ENCODE results near the gene NSUN6. TPM values are rescaled to one million over a fixed set of nuclear protein-coding genes. Genes with fewer than 3 reads are reported as not detected.
A peak's percentile ranks its signal among the peaks of the same experiment; 100 is the strongest.

The NSUN6 gene, protein sequence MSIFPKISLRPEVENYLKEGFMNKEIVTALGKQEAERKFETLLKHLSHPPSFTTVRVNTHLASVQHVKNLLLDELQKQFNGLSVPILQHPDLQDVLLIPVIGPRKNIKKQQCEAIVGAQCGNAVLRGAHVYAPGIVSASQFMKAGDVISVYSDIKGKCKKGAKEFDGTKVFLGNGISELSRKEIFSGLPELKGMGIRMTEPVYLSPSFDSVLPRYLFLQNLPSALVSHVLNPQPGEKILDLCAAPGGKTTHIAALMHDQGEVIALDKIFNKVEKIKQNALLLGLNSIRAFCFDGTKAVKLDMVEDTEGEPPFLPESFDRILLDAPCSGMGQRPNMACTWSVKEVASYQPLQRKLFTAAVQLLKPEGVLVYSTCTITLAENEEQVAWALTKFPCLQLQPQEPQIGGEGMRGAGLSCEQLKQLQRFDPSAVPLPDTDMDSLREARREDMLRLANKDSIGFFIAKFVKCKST
- 10 to 100 TPM; 17.7 to 41.0 (median 23.1) TPM for polyA plus RNA-seq (ENCODE audit: insufficient read length in 4 of 4)

DNA sequence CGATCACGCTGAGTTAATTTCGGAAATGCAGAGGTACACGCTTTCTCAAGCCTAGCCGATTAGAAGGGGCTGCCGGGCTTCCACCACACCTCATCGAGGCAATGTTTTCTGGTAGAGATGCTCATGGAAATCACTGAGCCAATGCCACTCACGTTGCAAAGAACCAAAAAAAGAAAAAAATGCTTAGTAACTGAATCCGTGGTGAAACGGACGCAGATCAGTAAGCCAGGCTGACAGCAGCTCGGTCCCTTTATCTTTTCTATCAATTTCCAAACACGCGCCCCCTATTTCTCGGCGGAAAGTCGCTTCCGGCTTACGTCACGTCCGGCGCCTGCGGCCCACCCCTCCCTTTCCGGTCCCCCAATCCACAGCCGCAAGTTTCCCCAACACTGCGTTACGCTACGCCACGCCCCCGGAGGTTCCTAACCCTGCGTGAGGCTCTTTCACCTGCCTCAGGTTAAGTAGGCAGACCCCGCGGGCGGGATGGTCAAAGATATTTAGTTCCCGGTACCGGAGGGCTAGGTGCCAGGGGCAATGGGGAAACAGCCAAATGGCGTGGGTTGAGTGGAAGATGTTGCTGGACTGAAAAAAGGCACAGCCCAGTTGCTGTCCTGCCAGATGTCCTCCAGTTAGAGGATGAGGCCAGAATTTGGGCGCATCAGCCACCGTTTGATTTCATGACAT lies at the start of gene NSUN6:
NSUN6 (minus strand) TSS at position 264 of the 684 bp plus-strand sequence. CDS start 384 bp downstream, outside the sequence.
- peak; percentile 72 to 84 (median 81) for DNase-seq (ENCODE audit: low read depth in 4 of 4, low spot score in 3 of 4)

DNA sequence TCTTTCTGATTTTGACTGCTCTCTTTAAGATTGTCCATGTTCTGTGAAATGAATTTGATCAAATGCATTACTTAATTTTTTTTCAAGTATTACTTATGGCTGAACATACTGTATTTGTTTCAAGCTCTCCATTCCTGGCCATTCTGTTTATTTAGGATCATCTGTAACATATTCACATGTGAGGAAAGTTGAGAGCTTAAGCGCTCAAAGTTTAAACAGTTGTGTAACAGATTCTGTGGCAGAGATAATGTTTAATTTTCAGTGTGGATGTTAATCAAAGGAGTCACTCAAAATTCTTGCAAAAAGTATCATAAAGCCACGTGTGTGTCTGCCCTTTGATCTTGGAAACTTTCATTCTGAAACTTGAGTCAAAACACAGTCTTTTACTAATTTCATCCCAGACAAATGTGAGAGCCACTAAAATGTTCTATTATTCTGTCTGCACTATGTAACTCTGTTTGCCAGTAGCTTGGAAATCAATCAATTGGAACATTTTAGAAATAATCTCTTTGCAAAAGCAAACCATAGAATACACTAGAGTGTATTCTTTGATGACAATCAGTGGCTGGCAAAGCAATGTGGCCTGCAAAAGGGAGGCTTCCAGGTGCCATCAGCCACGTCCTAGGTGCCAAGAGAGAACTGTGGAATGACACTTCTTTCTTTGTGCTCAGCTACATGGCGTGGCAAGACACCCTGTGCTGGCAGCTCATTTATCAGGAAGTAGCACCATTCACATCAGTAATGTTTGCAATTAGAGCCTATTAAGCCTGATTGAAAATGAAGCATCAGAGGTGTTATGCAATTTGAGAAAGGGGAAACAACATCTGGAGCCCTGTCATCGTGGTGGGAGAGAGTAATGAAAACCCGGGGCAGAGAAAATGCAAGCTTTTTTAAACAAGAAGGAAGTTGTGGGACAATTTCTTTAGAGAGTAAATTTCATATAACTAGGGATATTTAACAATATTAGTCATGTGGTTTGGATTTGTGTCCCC lies 48.8 kb upstream of the NSUN6 start:
- DNase-seq (ENCODE audit: low read depth in 4 of 4, low spot score in 3 of 4) = no peak

DNA sequence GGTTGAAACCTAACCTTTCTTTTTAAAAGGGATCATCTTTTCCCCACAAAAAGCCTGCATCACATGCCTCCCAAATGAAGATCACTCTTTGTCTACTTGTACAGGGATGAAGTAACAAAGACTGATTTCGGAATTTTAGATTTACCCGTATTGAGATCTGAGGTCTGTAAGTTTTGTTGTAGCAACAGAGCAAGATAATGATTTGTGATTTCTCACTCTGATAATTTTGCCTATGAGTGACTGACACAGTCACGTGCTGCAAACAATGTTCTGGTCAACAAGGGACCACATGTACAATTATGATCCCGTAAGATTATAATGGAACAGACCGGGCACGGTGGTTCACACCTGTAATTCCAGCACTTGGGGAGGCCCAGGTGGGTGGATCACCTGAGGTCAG lies 39.2 kb upstream of the NSUN6 start:
- DNase-seq (ENCODE audit: low read depth in 4 of 4, low spot score in 3 of 4) = no peak

DNA sequence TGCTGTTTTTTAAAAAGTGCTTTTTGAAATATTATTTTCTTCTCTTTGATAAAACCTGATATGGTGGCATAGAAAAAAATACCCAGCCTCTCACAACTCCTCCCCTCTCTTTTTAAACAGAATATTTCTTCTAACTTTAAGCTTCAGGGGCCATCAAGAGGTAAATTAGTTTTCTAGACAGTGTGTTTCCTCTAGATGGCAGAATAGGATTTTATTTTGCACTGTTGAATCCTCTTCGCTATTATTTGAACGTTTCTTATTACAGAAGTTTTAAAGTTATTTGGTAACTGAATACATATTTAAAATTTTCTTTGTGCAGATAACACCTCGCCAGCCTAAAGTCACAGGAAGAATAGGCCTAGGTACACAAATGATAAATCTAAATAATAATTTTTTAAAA lies 38.1 kb upstream of the NSUN6 start:
- DNase-seq (ENCODE audit: low read depth in 4 of 4, low spot score in 3 of 4) = no peak

DNA sequence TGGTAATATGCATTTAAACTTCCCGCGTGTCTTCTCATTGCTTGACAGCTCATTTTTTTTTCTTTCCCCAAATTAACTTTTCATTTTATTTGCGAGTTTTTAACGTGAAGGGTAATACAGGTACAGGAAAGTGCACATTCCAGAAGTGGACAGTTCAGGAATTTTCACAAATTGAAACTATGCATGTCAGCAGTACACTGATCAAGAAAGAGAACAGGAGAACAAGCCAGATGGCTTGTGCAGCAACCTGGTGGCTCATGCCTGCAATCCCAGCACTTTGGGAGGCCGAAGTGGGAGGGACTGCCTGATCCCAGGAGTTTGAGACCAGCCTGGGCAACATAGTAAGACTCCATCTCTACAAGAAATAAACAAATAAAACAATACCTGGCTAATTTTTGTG lies 36.3 kb upstream of the NSUN6 start:
- DNase-seq (ENCODE audit: low read depth in 4 of 4, low spot score in 3 of 4) = no peak

DNA sequence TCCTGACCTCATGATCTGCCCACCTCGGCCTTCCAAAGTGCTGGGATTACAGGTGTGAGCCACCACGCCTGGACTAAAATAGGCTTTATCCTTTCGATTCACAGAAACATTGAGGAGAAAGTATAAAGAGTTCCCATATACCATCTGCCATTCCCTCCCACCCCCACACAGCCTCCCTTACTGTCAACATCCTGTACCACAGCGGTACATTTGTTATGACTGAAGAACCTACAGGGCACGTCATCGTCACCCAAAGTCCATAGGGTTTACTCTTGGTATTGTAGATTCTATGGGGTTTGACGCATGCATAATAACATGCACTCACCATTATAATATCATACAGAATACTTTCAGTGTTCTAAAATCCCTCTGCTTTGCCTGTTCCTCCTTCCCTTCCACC lies 35.8 kb upstream of the NSUN6 start:
- no peak for DNase-seq (ENCODE audit: low read depth in 4 of 4, low spot score in 3 of 4)

DNA sequence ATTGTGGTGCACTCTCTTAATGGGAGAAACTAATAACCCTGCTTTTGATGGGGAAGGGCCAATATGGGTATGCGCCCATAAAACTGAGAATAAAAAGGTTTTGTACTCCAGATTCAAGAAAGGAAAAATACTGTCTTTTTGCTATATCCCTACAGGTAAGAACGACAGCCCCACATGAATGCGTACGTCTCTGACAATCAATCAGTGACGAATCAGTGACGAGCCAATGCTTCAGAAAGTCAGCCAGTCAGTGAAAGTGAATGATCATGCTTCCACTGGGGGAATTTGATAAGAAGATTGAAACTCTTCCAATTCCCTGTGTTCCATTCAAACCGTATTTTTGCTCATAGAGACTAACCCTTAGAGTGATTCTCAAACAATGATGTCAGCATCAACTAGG lies 34.2 kb upstream of the NSUN6 start:
- no peak for DNase-seq (ENCODE audit: low read depth in 4 of 4, low spot score in 3 of 4)

DNA sequence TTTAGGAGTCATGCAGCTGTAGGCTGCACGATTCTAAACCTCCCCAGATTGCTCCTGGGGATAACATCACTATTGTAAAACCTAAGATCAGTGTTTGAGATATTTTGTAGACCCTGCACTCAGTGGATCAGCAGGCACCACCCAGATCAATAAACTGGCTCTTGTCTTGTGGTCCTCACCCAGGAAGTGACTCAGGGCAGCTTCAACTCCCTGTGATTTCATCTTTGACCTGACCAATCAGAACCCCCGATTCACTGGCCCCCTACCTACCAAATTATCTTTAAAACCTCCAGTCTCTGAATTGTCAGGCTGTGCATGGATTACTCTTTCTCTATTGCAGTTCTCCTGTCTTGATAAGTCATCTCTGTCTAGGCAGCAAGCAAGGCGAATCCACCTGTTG lies 33.6 kb upstream of the NSUN6 start:
- DNase-seq (ENCODE audit: low read depth in 4 of 4, low spot score in 3 of 4) = no peak

DNA sequence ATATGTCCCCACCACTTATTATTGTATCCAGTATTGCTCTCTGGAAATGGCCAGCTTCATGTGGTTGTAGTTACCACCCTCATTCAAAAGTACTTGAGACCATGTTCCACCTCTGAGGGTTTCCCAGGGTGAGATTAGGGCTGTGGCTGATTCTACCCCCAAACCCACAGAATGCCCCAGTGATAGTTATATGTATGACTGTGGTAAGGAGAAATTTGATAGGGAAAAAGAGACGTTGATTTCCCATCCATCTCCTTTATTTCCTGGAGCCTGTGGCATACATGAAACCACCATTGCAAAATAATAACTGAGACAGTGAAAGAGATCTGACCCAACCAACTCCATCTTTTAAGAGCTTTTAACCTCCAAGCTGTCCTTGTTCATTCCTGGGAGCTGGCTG lies 33.0 kb upstream of the NSUN6 start:
- no peak for DNase-seq (ENCODE audit: low read depth in 4 of 4, low spot score in 3 of 4)

DNA sequence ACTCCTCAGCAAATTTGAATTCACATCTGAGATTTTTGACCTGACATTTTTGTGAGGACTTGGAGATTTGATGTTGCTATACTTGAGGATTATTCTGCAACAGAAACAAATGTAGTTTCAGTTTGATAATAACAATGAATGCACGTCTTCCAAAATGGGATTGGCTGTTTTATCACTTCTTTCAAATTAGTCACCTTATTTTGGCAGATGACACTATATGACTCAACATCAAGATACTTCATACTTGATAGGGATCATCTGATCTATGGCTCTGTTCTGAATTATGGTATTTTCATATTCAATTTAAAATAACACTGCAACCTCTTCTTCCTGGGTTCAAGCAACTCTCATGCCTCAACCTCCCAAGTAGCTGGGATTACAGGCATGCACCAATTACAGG lies 32.0 kb upstream of the NSUN6 start:
- DNase-seq (ENCODE audit: low read depth in 4 of 4, low spot score in 3 of 4) = no peak

DNA sequence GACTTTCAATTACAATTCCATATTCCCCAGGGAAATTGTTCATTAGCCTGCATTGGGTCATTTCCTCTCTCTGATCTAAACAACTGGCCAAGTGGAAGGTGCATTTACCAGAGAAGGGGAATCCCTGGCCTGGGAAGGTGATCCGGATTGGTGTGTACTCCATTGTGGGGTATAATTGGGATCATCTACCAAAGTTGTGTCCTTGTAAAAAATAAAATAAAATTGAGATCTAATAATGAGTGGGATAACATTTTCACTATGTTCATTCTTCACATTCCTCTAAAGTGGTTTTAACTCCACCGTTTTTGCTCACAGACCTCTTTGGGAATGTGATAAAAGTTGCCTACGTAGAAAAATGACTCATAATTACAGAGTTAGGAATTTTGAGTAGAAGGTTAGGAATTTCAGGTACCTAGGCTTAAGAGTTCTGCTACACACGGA lies 30.6 kb upstream of the NSUN6 start:
- no peak for DNase-seq (ENCODE audit: low read depth in 4 of 4, low spot score in 3 of 4)

DNA sequence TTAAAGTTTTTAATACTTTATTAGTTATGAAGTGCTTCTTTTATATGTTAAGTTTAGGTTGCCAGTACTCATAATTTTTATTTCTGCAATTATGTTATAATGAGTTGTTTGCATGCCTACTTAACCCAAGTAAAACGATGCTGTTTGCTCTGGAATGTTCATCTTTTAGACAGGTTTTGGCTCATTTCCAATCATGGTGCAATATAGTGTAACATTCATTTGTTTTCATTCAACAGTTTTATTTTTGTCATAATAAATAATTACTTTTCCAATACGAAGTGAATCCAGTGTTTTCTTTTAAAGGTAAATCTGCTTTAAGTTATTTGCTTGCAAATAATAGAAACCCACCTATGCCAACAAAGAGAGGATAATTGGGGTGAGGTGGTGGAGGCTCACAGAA lies 30.0 kb upstream of the NSUN6 start:
- DNase-seq (ENCODE audit: low read depth in 4 of 4, low spot score in 3 of 4) = no peak

DNA sequence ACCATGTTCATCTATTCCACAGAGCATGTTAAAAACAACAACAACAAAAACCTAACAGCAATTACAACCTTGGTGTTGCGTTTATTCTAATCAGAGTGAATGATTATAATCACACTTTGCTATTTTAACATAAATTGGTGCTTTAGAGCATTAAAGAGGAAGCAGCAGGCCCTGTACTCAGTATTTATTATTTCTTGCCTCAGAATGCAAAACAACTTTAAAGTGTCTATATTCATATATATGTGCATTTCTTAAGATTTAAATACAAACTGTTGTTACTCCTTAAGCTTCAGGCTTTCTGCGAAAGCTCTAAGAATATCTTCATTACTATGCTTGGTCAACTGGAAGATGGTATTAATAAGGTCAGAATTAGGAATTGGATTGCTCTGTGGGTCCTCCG lies 29.4 kb upstream of the NSUN6 start:
- DNase-seq (ENCODE audit: low read depth in 4 of 4, low spot score in 3 of 4) = no peak

DNA sequence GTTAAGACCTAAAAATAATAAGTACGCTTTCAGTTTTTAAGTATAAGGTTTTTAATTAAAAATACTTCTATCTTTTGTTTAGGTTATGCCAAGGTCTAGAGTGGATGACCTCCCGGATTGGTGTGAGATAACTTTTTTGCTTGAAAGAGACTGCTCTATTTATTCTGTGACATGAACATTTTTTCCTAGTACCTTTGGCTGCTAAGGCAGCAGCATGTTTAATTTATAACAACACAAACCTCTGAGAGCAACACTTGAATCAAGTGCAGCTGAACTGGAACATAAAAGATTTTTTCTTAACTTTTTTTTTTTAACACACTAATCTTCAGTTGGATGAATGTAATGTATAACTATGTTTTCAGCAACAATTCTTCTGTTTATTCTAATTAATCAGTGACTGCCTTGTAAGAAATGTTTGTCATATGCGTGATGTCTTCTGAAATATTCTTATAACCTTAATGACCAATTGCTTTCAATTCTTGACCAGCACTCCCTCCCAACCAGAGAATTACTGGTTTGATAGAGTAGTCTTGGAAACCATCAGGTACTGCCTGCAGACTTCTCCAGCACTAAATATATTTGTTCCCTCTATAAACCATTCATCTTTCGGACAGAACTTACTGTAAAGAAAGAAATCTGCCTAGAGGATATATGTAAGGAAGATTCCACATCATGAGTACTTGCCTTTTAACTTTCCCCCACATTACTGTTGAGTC lies 23.9 kb upstream of the NSUN6 start:
- no peak for DNase-seq (ENCODE audit: low read depth in 4 of 4, low spot score in 3 of 4)

DNA sequence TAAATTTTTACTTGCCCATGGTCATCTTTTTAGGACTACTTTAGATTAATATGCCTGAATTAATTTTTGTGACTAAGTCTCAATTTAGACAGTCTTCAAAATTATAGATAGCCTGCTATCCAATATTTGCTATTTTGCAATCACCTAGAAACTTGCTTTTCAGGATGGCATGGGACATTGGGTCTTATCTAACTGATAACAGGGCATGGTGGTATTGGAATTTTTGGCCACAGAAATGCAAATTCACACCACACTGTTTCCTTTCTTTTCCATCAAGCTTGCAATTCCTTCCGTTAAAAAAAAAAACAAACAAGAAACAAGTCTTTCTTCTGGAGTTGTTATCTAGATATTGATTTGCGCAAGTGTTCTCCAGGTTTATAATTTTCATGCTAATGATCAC lies 16.6 kb upstream of the NSUN6 start:
- DNase-seq (ENCODE audit: low read depth in 4 of 4, low spot score in 3 of 4) = no peak

DNA sequence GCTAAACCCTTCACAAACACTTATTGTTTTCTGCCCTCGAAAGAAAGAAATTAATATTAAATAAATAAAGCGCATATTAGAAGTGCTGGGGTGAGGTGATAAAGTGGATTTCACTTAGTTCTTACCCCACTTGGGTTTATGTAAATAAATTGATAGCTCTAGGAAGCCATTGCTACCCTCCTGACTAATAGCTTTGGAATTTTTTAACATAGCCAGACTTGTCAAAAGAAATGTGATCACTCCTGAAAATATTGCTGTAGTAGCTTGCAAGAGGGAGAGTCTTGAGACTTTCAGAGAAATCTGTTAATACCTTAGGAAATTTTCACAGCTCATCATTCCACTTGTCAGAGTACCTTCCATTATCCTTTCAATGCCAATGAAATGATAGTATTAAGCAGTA lies 15.4 kb upstream of the NSUN6 start:
- DNase-seq (ENCODE audit: low read depth in 4 of 4, low spot score in 3 of 4) = no peak

DNA sequence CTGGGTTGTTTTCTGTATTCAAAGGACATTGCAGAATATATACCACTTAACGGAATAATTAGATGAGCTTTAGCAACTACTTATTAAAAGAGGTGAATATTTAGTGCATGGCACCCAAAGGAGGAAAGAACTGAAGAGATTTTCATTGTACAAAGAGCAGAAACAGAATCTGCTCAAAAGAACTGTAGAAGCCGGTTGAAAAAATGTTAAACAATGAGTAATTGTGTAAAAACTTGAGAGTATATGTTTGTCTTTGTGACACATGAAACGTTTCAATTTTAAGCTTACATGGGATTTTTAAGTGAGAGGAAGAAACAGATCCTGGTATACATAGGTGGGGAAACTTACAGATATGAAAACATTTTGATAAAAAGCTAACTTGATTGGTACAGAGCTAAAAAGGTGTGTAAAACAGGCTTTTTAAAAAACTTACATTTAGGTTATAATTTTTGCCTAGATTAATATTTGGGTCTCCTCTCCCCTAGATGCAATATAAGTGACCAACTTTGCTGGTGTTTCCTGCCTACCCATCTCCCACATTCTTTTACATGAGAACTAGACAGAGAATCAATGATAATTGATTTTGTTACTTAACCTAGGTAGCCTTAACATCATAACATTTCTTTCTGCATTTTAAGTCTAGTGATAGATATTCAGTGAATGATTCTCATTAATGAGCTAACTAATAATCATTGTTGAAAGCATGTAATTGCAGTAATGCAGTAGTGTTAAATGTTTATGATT lies 14.6 kb upstream of the NSUN6 start:
- DNase-seq (ENCODE audit: low read depth in 4 of 4, low spot score in 3 of 4) = no peak

DNA sequence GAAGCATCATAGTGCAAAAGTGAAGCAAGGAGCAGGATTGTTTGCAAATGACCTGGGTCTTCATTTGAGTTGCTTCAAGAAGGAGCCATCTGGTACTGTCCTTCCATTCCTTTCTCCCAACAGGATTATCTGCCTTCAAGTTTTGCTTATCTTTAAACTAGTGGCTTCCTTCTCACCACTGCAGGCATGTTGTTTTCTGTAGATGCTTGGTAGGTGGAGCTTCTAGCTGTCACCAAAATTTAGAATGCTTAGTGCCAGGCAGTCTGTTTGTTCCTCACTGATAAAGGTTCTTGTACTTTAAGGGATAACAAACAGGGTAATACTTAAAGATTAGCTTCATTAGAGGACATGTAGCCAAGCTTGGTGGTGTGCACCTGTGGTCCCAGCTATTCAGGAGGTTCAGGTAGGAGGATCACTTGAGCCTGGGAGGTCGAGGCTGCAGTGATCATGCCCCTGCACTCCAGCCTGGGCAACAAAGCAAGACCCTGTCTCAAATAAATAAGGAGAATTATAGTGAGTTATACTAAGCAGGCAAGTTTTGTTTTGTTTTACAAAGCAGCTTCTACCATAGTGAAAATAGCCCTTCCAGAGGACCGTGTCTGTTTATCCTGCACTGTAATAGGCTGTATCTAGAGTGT lies 13.6 kb upstream of the NSUN6 start:
- no peak for DNase-seq (ENCODE audit: low read depth in 4 of 4, low spot score in 3 of 4)

DNA sequence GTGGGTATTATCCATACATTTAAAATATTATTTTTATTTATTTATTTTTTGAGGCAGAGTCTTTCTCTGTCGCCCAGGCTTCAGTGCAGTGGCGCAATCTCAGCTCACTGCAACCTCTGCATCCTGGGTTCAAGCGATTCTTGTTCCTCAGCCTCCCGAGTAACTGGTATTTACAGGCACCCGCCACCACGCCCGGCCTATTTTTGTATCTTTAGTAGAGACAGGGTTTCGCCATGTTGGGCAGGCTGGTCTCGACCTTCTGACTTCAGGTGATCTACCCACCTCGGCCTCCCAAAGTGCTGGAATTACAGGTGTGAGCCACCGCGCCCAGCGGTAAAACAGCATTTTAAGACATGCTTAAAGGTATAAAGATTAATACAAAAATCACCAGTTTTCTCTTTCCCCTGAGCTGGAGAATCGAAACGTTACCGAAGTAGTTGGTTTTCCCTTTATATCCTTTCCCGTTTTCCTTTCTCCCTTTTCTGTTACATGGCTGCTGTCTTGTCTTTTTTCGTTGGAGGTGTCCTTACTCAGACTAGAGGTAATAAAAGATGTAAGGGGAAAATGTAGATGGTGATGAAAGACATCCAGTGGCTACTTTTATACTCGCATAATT lies 9.5 kb upstream of the NSUN6 start:
- DNase-seq (ENCODE audit: low read depth in 4 of 4, low spot score in 3 of 4) = no peak
